ENCODE results near the gene AGTR1.

AGTR1 gene

GRCh38 chr3:148740291-148740690, 42.6 kb downstream of the AGTR1 start:
- no peak for TF ChIP-seq CTCF (IDR thresholded peaks at IDR 0.05)
- no peaks in the 10 kb centered on the region for H3K27me3 ChIP-seq
- no peaks in the 10 kb centered on the region for H3K9me3 ChIP-seq
- no peak overlapping the region for H3K27ac ChIP-seq
- peaks cover 0 to 5% (median 0%) of the 10 kb centered on the region in 3 donors for H3K36me3 ChIP-seq
- H3K4me3 ChIP-seq = no peak overlapping the region
- no peaks in the 10 kb centered on the region for H3K4me1 ChIP-seq
- intact Hi-C loops (cut with DNase I; ENCODE audit: low total_unique reads) = no loop called here
- DNase-seq = no peak

DNA sequence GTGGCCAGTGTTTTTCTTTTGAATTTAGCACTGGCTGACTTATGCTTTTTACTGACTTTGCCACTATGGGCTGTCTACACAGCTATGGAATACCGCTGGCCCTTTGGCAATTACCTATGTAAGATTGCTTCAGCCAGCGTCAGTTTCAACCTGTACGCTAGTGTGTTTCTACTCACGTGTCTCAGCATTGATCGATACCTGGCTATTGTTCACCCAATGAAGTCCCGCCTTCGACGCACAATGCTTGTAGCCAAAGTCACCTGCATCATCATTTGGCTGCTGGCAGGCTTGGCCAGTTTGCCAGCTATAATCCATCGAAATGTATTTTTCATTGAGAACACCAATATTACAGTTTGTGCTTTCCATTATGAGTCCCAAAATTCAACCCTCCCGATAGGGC, 43.5 kb downstream of the AGTR1 start:
- intact Hi-C loops (cut with DNase I; ENCODE audit: low total_unique reads) = no loop called here
- TF ChIP-seq CTCF (IDR thresholded peaks at IDR 0.05) = no peak
- Histone ChIP-seq H3K9me3 (no peaks in the 10 kb centered on the region), H3K36me3 (peaks cover 0 to 5% (median 0%) of the 10 kb centered on the region in 3 donors), H3K27me3 (no peaks in the 10 kb centered on the region), H3K4me1 (no peaks in the 10 kb centered on the region), H3K27ac (no peak overlapping the region), H3K4me3 (no peak overlapping the region)
- no peak for DNase-seq

DNA sequence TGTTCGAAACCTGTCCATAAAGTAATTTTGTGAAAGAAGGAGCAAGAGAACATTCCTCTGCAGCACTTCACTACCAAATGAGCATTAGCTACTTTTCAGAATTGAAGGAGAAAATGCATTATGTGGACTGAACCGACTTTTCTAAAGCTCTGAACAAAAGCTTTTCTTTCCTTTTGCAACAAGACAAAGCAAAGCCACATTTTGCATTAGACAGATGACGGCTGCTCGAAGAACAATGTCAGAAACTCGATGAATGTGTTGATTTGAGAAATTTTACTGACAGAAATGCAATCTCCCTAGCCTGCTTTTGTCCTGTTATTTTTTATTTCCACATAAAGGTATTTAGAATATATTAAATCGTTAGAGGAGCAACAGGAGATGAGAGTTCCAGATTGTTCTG, 44.4 kb downstream of the AGTR1 start:
- H3K36me3 ChIP-seq = peaks cover 0 to 5% (median 0%) of the 10 kb centered on the region in 3 donors
- TF ChIP-seq CTCF (IDR thresholded peaks at IDR 0.05) = no peak
- H3K27ac ChIP-seq = no peak overlapping the region
- no peaks in the 10 kb centered on the region for H3K27me3 ChIP-seq
- no peak for DNase-seq
- H3K4me1 ChIP-seq = no peaks in the 10 kb centered on the region
- no peak overlapping the region for H3K4me3 ChIP-seq
- intact Hi-C loops (cut with DNase I; ENCODE audit: low total_unique reads) = no loop called here
- no peaks in the 10 kb centered on the region for H3K9me3 ChIP-seq

GRCh38 chr3:148746053-148746452, 48.4 kb downstream of the AGTR1 start:
- no peak for DNase-seq
- intact Hi-C loops (cut with DNase I; ENCODE audit: low total_unique reads) = no loop called here
- H3K4me1 ChIP-seq = no peaks in the 10 kb centered on the region

DNA sequence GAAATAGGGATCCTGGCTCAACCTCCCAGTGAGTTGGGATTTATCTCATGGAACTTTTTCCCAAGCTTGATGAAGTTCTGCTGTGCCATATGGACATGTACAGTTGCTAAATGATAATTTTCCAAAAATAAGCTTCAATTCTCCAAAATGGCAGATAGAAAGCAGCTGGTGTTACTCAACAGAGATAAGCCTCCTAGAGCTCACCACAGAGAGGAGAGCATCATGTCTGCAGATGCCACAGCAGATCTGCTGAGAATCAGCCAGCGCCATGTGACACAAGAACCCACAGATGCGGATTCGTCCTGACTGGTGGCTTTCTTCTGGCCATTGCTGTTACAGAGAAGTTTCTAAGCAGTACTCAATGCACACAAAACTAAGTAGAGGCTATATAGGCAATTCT, 50.6 kb downstream of the AGTR1 start:
- Histone ChIP-seq H3K4me3 (no peak overlapping the region), H3K36me3 (no peaks in the 10 kb centered on the region), H3K27me3 (no peaks in the 10 kb centered on the region), H3K4me1 (no peaks in the 10 kb centered on the region), H3K9me3 (no peaks in the 10 kb centered on the region), H3K27ac (no peak overlapping the region)
- no peak for DNase-seq
- intact Hi-C loops (cut with DNase I; ENCODE audit: low total_unique reads) = no loop called here
- TF ChIP-seq CTCF (IDR thresholded peaks at IDR 0.05) = no peak

More at GRCh38 chr3:148746053-148746452, 48.4 kb downstream of the AGTR1 start:
- no peak for TF ChIP-seq CTCF (IDR thresholded peaks at IDR 0.05)
- no peaks in the 10 kb centered on the region for H3K27me3 ChIP-seq
- peaks cover 0 to 4% (median 0%) of the 10 kb centered on the region in 3 donors for H3K36me3 ChIP-seq
- no peak overlapping the region for H3K27ac ChIP-seq
- no peaks in the 10 kb centered on the region for H3K9me3 ChIP-seq
- H3K4me3 ChIP-seq = no peak overlapping the region

DNA sequence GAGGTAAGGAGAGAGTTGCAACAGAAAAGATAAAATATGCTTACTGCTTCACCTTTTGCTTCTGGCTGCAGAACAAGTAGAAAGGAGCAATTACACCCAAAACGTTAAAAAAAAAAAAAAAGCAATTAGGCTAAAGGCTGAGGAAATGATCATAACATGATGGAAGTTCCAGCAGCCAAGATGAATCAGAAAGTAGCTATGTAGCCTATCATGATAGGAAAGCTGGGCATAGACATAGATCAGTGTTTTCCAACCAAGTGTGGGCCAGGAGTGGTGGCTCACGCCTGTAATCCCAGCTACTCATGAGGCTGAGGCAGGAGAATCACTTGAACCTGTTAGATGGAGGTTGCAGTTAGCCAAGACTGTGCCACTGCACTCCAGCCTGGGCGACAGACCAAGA, 52.6 kb downstream of the AGTR1 start:
- DNase-seq = no peak
- intact Hi-C loops (cut with DNase I; ENCODE audit: low total_unique reads) = no loop called here
- Histone ChIP-seq H3K36me3 (no peaks in the 10 kb centered on the region), H3K27me3 (no peaks in the 10 kb centered on the region), H3K4me1 (no peaks in the 10 kb centered on the region), H3K27ac (no peak overlapping the region), H3K4me3 (no peak overlapping the region), H3K9me3 (no peaks in the 10 kb centered on the region)
- TF ChIP-seq CTCF (IDR thresholded peaks at IDR 0.05) = no peak
